GM21786 (cell line): ENCODE measurements around the gene ERI3.

ENCODE experiments used
- ATAC-seq: cut with Tn5 transposase; IDR thresholded peaks from one replicate; pipeline ENCODE4 v1.9.1; 2021; ENCODE audit not compliant: unreplicated experiment

The ERI3 gene

GRCh38 chr1:44263568-44264450 lies 91.2 kb downstream of the ERI3 start:
- no peak for ATAC-seq

GRCh38 chr1:44262816-44263567 lies 92.1 kb downstream of the ERI3 start:
- ATAC-seq = no peak

- ATAC-seq = no peak
Measured at GRCh38 chr1:44262414-44262813, 92.6 kb downstream of the ERI3 start.

GRCh38 chr1:44261962-44262361 lies 93.1 kb downstream of the ERI3 start:
- no peak for ATAC-seq

- ATAC-seq = no peak
Measured at GRCh38 chr1:44261171-44261817, 93.8 kb downstream of the ERI3 start.

GRCh38 chr1:44260792-44261170 lies 94.3 kb downstream of the ERI3 start:
- ATAC-seq = no peak

GRCh38 chr1:44259090-44259489 lies 96.0 kb downstream of the ERI3 start:
- ATAC-seq = no peak

- no peak for ATAC-seq
Measured at GRCh38 chr1:44256762-44257554, 98.1 kb downstream of the ERI3 start.

GRCh38 chr1:44254392-44254910 lies 100.6 kb downstream of the ERI3 start:
- no peak for ATAC-seq

- no peak for ATAC-seq
Measured at GRCh38 chr1:44251989-44252671, 102.9 kb downstream of the ERI3 start.

- no peak for ATAC-seq
Measured at GRCh38 chr1:44251486-44251885, 103.6 kb downstream of the ERI3 start.

- ATAC-seq = no peak
Measured at GRCh38 chr1:44250068-44250781, 104.8 kb downstream of the ERI3 start.

GRCh38 chr1:44249543-44249942 lies 105.5 kb downstream of the ERI3 start:
- no peak for ATAC-seq

GRCh38 chr1:44246806-44247205 lies 108.3 kb downstream of the ERI3 start:
- ATAC-seq = no peak

GRCh38 chr1:44244986-44245385 lies 110.1 kb downstream of the ERI3 start:
- ATAC-seq = no peak

- ATAC-seq = no peak
Measured at GRCh38 chr1:44243782-44244495, 111.1 kb downstream of the ERI3 start.

- ATAC-seq = no peak
Measured at GRCh38 chr1:44242746-44243145, 112.3 kb downstream of the ERI3 start.

- no peak for ATAC-seq
Measured at GRCh38 chr1:44240802-44241671, 114.0 kb downstream of the ERI3 start.
